Cardiac muscle cell (in vitro differentiated cells and primary cell): ENCODE data around the gene MED31. TPM values are rescaled to one million over a fixed set of nuclear protein-coding genes. Genes with fewer than 3 reads are reported as not detected.

Experiments used
- DNase-seq, 2 donors: peaks; one replicate each; pipeline versions ENCODE4 v3.0.0 to v3.0.0-alpha.2; 2010 to 2017; ENCODE audit warnings: low read depth in 1 of 2, low spot score in 1 of 2
- H3K27ac ChIP-seq: fragments of 200-600 bp; sonication (generic); 2 replicates; pipeline ENCODE4 v1.5.1; 2016
- H3K27me3 ChIP-seq: fragments of 200-600 bp; sonication (generic); 2 replicates; pipeline ENCODE4 v1.6.0; 2016; ENCODE audit warnings: control low read depth
- H3K36me3 ChIP-seq: fragments of 200-600 bp; sonication (generic); 2 replicates; pipeline ENCODE4 v1.5.1; 2016; ENCODE audit warnings: control low read depth
- H3K4me1 ChIP-seq: fragments of 200-600 bp; sonication (generic); 2 replicates; pipeline ENCODE4 v1.8.1; 2017; ENCODE audit warnings: low read depth, mild to moderate bottlenecking, mixed run types
- H3K4me3 ChIP-seq: fragments of 200-600 bp; sonication (generic); 2 replicates; pipeline ENCODE4 v1.5.1; 2016; ENCODE audit warnings: mild to moderate bottlenecking
- H3K9me3 ChIP-seq: fragments of 200-600 bp; sonication (generic); 2 replicates; pipeline ENCODE4 v1.5.1; 2017; ENCODE audit warnings: low read depth, mild to moderate bottlenecking, control low read depth
- CTCF ChIP-seq: IDR thresholded peaks from 2 replicates; pipeline ENCODE4 v1.5.1; 2012; ENCODE audit warnings: low read depth, mild to moderate bottlenecking, low read length
- polyA plus RNA-seq: library from polyadenylated mRNA; unstranded; fragments of >200 nt; fragmentation: Nextera tagmentation; extraction: Ambion mirVana; gene quantifications from 2 replicates; pipeline ENCODE4 v1.2.1, GENCODE V29; 2016
- total RNA-seq: library from RNA; depleted of rRNA; stranded (reverse); fragments of >200 nt; gene quantifications from 2 replicates; pipeline ENCODE4 v1.2.3, GENCODE V29; 2016

The MED31 gene
- total and polyA plus RNA-seq, 2 experiments from 2014 or later, result 7.1 to 72.6 TPM

- no peaks in the 10 kb centered on the region for H3K27me3 ChIP-seq
- no peak for DNase-seq
- TF ChIP-seq CTCF, result no peak
- H3K36me3 ChIP-seq, result peaks cover 59% of the 10 kb centered on the region
- H3K27ac ChIP-seq, result no peak overlapping the region
- H3K4me3 ChIP-seq, result no peak overlapping the region
- H3K9me3 ChIP-seq, result no peaks in the 10 kb centered on the region
- H3K4me1 ChIP-seq, result no peaks in the 10 kb centered on the region
These were observed 21.0 kb downstream of the MED31 start for GRCh38 chr17:6630390-6630789.

- Histone ChIP-seq H3K27ac (no peak overlapping the region), H3K27me3 (no peaks in the 10 kb centered on the region), H3K4me1 (no peaks in the 10 kb centered on the region), H3K36me3 (peaks cover 55% of the 10 kb centered on the region), H3K9me3 (no peaks in the 10 kb centered on the region), H3K4me3 (no peak overlapping the region)
- no peak for TF ChIP-seq CTCF
- DNase-seq, result peak in 1 of 2 donors; percentile 26
These were observed 24.4 kb downstream of the MED31 start for GRCh38 chr17:6627019-6627418.

GRCh38 chr17:6626616-6627015 lies 24.8 kb downstream of the MED31 start:
- Histone ChIP-seq H3K27ac (no peak overlapping the region), H3K4me3 (no peak overlapping the region), H3K36me3 (peaks cover 59% of the 10 kb centered on the region), H3K27me3 (no peaks in the 10 kb centered on the region), H3K9me3 (no peaks in the 10 kb centered on the region), H3K4me1 (no peaks in the 10 kb centered on the region)
- TF ChIP-seq CTCF, result no peak
- DNase-seq, result no peak

- DNase-seq, result no peak
- Histone ChIP-seq H3K27me3 (no peaks in the 10 kb centered on the region), H3K4me1 (no peaks in the 10 kb centered on the region), H3K27ac (no peak overlapping the region), H3K4me3 (no peak overlapping the region), H3K9me3 (no peaks in the 10 kb centered on the region), H3K36me3 (peaks cover 69% of the 10 kb centered on the region)
- TF ChIP-seq CTCF, result no peak
These were observed 27.5 kb downstream of the MED31 start for GRCh38 chr17:6623941-6624340.

- TF ChIP-seq CTCF, result no peak
- Histone ChIP-seq H3K27me3 (no peaks in the 10 kb centered on the region), H3K9me3 (no peaks in the 10 kb centered on the region), H3K4me3 (no peak overlapping the region), H3K4me1 (no peaks in the 10 kb centered on the region), H3K36me3 (peaks cover 49% of the 10 kb centered on the region), H3K27ac (no peak overlapping the region)
- no peak for DNase-seq
These were observed 40.2 kb downstream of the MED31 start for GRCh38 chr17:6611231-6611630.

- no peak for DNase-seq
- H3K27ac ChIP-seq, result no peak overlapping the region
- no peaks in the 10 kb centered on the region for H3K9me3 ChIP-seq
- H3K36me3 ChIP-seq, result peaks cover 59% of the 10 kb centered on the region
- no peaks in the 10 kb centered on the region for H3K4me1 ChIP-seq
- TF ChIP-seq CTCF, result no peak
- no peaks in the 10 kb centered on the region for H3K27me3 ChIP-seq
- H3K4me3 ChIP-seq, result no peak overlapping the region
These were observed 41.4 kb downstream of the MED31 start for GRCh38 chr17:6610011-6610410.
